Psoas muscle (tissue), 8 donors: ENCODE measurements around the gene RUFY3. TPM values are rescaled to one million over a fixed set of nuclear protein-coding genes. Genes with fewer than 3 reads are reported as not detected.

Experiments
- ATAC-seq, 4 donors: fragments of 200-7000 bp; cut with Tn5 transposase; one replicate each; pipeline ENCODE4 v1.9.1; 2020; ENCODE audit warnings: moderate library complexity in 3 of 4, mild to moderate bottlenecking in 2 of 4
- DNase-seq, 2 donors: peaks; one replicate each; pipeline ENCODE4 v3.0.0-alpha.2; 2020
- H3K27ac ChIP-seq: fragments of 200-600 bp; one replicate; pipeline ENCODE4 v1.8.0; 2022
- H3K27me3 ChIP-seq, 3 donors: fragments of 200-600 bp in 1 of 3; one replicate each; pipeline versions ENCODE4 v1.6.1 to v1.8.0; 2013 to 2022; ENCODE audit warnings: low read length in 2 of 3, mild to moderate bottlenecking in 2 of 3, moderate library complexity in 1 of 3; ENCODE audit not compliant: insufficient read depth in 3 of 3
- H3K36me3 ChIP-seq, 2 donors: fragments of 200-600 bp in 1 of 2; one replicate each; pipeline versions ENCODE4 v1.6.1 to v1.8.0; 2013 to 2022; ENCODE audit warnings: low read depth in 1 of 2, mild to moderate bottlenecking in 1 of 2, moderate library complexity in 1 of 2; ENCODE audit not compliant: insufficient read depth in 1 of 2
- H3K4me1 ChIP-seq: fragments of 200-600 bp; one replicate; pipeline ENCODE4 v1.8.0; 2022
- H3K4me3 ChIP-seq: fragments of 200-600 bp; one replicate; pipeline ENCODE4 v1.8.0; 2022; ENCODE audit warnings: mild to moderate bottlenecking
- H3K9me3 ChIP-seq: fragments of 200-600 bp; one replicate; pipeline ENCODE4 v1.8.0; 2022
- WGBS, 3 donors: extraction: QIAGEN DNeasy Blood & Tissue Kit; methylation state at CpG; one replicate each; pipeline versions ENCODE4 v1.1.6 to v1.1.7; 2013; 5-methylcytosine and 5-hydroxymethylcytosine counted together
- intact Hi-C, 2 donors: fragments of 100-400 bp; cut with DNase I; formaldehyde crosslinking; loops; one replicate each; pipeline versions ENCODE4 v1.11.0 to v1.14.2; 2022
- polyA plus RNA-seq, 3 donors: library from polyadenylated mRNA; stranded (reverse); fragments of 200-250 nt; gene quantifications; one replicate each; pipeline ENCODE4 v1.2.3, GENCODE V29; 2013
- total RNA-seq, 4 donors: library from RNA; stranded (reverse); fragmentation: NEBNext Ultra II Directional in 2 of 4; extraction: Animal tissue kit (Norgen Biotek cat#: 25700) in 2 of 4; gene quantifications; one replicate each; pipeline versions ENCODE4 v1.2.1 to v1.2.4, GENCODE V29; 2021 to 2023
- TF ChIP-seq, protein P1 (sequence below): fragments of 200-600 bp; IDR thresholded peaks from one replicate; pipeline ENCODE4 v1.8.0; 2022; ENCODE audit warnings: antibody characterized with exemption
- donor health status: healthy with polysubstance abuse.
- donor health status: DM: no; HTN: no; CAD: no; lungs with moderate emphysema.
- donor health status: Bipolar disorder and iron deficiency.
- donor health status: healthy.
- donor health status: DM: yes; HTN: yes; CAD: no.
- donor health status: DM: no; HTN: no; CAD: no.
- donor health status: DM: no; HTN: no; CAD: no.
- donor health status: DM: yes; HTN: yes; CAD: no.

Gene RUFY3
- total and polyA plus RNA-seq, 7 donors = 15.1 to 53.7 (median 35.2) TPM

DNA sequence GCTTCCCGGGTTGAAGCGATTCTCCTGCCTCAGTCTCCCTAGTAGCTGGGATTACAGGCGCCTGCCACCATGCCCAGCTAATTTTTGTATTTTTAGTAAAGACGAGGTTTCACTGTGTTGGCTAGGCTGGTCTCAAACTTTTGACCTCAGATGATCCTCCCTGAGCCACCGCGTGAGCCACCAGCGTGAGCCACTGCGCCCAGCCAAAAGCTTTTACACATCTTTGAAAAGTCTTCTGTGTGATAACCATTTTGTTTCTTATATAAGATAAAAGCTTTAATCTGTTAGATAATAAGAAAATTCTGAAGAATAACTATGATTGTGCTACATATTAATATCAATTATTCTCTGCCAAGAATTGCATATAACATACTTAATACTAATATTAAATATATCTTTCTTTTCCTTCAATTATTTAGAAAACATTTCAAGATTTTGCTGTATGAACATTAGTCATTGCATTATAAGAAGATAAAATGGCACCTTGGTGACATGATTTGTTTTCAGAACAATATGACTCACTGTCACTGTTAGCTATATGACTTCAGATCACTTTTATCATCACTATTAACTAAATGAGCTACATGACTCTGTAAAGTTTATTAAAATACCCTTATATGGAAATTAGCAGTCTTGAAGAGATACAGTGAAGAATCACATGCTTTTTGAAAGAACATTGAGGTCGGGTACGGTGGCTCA lies 33.4 kb downstream of the RUFY3 start:
- H3K9me3 ChIP-seq = no peaks in the 10 kb centered on the region
- no peaks in the 10 kb centered on the region for H3K27me3 ChIP-seq
- no peak overlapping the region for H3K27ac ChIP-seq
- no peak overlapping the region for H3K4me3 ChIP-seq
- DNase-seq (no peak), ATAC-seq (no peak)
- intact Hi-C loops = no loop called here
- TF ChIP-seq, protein P1, sequence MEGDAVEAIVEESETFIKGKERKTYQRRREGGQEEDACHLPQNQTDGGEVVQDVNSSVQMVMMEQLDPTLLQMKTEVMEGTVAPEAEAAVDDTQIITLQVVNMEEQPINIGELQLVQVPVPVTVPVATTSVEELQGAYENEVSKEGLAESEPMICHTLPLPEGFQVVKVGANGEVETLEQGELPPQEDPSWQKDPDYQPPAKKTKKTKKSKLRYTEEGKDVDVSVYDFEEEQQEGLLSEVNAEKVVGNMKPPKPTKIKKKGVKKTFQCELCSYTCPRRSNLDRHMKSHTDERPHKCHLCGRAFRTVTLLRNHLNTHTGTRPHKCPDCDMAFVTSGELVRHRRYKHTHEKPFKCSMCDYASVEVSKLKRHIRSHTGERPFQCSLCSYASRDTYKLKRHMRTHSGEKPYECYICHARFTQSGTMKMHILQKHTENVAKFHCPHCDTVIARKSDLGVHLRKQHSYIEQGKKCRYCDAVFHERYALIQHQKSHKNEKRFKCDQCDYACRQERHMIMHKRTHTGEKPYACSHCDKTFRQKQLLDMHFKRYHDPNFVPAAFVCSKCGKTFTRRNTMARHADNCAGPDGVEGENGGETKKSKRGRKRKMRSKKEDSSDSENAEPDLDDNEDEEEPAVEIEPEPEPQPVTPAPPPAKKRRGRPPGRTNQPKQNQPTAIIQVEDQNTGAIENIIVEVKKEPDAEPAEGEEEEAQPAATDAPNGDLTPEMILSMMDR = no peak
- H3K36me3 ChIP-seq = peaks cover 0 to 3% of the 10 kb centered on the region in 2 donors
- whole genome bisulfite sequencing, 3 donors = 93 to 96% (median 94%) methylated on average over 10 of the region's 10 CpGs
- H3K4me1 ChIP-seq = no peaks in the 10 kb centered on the region

DNA sequence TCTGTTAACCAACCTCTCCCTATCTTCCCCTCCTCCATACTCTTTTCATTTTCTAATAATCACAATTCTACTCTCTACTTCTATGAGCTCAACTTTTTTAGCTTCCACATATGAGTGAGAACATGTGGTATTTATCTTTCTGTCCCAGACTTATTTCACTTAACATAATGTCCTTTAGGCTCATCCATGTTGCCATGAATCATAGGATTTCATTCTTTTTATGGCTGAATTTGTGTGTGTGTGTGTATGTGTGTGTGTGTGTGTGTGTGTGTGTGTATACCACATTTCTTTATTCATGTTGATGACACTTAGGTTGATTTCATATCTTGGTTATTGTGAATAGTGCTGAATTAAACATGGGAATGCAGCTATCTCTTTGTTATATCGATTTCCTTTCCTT lies 37.4 kb downstream of the RUFY3 start:
- Histone ChIP-seq H3K36me3 (peaks cover 0 to 21% of the 10 kb centered on the region in 2 donors), H3K27me3 (no peaks in the 10 kb centered on the region), H3K4me3 (no peak overlapping the region), H3K4me1 (no peaks in the 10 kb centered on the region), H3K9me3 (no peaks in the 10 kb centered on the region), H3K27ac (no peak overlapping the region)
- WGBS, 3 donors = 78 to 86% (median 81%) methylated on average over 1 of the region's 1 CpG
- TF ChIP-seq, protein P1 = no peak
- ATAC-seq = no peak
- DNase-seq = no peak
- intact Hi-C loops = no loop called here

DNA sequence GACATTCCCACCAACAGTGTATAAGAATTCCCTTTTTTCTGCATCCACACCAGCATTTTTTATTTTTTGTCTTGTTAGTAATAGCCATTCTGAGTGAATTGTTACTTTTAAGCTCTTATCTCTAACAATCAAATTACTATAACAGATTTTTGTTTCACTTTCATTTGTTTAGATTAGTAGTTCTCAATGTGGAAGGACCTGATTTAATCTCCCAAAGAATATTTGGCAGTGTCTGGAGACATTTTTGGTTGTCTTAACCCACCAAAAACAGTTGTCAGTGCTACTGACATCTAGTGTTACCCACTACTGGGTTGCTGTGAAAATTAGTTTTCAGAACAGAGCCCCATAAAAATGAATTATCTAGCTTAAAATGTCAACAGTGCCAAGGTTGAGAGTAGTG lies 37.9 kb downstream of the RUFY3 start:
- H3K9me3 ChIP-seq = no peaks in the 10 kb centered on the region
- H3K27me3 ChIP-seq = no peaks in the 10 kb centered on the region
- DNase-seq (no peak), ATAC-seq (no peak)
- H3K4me1 ChIP-seq = no peaks in the 10 kb centered on the region
- intact Hi-C loops = no loop called here
- no peak overlapping the region for H3K27ac ChIP-seq
- H3K36me3 ChIP-seq = peaks cover 0 to 24% of the 10 kb centered on the region in 2 donors
- TF ChIP-seq, protein P1 = no peak
- H3K4me3 ChIP-seq = no peak overlapping the region

DNA sequence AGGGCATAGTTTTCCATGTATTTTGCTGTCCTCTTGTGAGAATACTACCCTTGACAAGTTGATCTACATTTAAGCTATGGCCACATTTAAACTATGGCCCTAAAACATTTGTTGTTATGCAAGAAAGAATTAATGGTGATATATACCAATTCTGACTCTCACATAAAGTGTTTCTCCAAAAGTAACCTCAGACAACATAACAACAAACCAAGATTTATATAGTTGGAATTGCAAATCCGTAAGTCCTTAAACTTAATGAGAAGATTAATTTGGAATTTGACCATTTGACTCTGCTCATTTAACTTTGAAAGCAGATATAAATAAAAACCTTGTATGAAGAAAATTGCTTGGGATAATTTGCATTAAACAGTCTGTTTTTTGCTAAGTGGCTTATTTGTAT lies 38.9 kb downstream of the RUFY3 start:
- ATAC-seq (no peak), DNase-seq (no peak)
- H3K27ac ChIP-seq = no peak overlapping the region
- H3K4me1 ChIP-seq = no peaks in the 10 kb centered on the region
- intact Hi-C loops = no loop called here
- H3K4me3 ChIP-seq = no peak overlapping the region
- WGBS, 3 donors = 87 to 94% (median 93%) methylated on average over 1 of the region's 1 CpG
- H3K9me3 ChIP-seq = no peaks in the 10 kb centered on the region
- no peaks in the 10 kb centered on the region for H3K27me3 ChIP-seq
- peaks cover 0 to 34% of the 10 kb centered on the region in 2 donors for H3K36me3 ChIP-seq
- TF ChIP-seq, protein P1 = no peak
